Dermis lymphatic vessel endothelial cell (primary cell): ENCODE measurements around the gene INSM1. TPM values are rescaled to one million over a fixed set of nuclear protein-coding genes. Genes with fewer than 3 reads are reported as not detected.

ENCODE experiments used
- total RNA-seq: library from RNA; depleted of rRNA; stranded (reverse); fragments of >200 nt; gene quantifications from 2 replicates; pipeline ENCODE4 v1.2.1, GENCODE V29; 2014

INSM1 gene
- not detected in 2 replicates for total RNA-seq

GRCh38 chr20:20367575-20368417 is at the start of gene INSM1:
Gene INSM1 (plus strand): TSS chr20:20368104. CDS start chr20:20368268, 164 bp downstream.

